Mesenchymal stem cell (in vitro differentiated cells and primary cell): ENCODE measurements around the gene UGT1A4.
"Not testable (repeated sequence)": the region's sequence is repeated elsewhere in the genome, so short reads cannot be mapped to it uniquely, and the experiment has no call there.

Experiments
- DNase-seq: peaks from one replicate; pipeline ENCODE4 v3.0.0-alpha.2; 2013
- H2AFZ ChIP-seq: one replicate; pipeline ENCODE4 v1.6.1; 2013; ENCODE audit warnings: low read depth, mild to moderate bottlenecking, control low read depth, inconsistent platforms, low read length, moderate library complexity
- H2AK5ac ChIP-seq: 2 replicates; pipeline ENCODE4 v1.6.1; 2013; ENCODE audit warnings: low read length, moderate library complexity, mild to moderate bottlenecking, inconsistent platforms; ENCODE audit not compliant: severe bottlenecking
- H2BK120ac ChIP-seq: one replicate; pipeline ENCODE4 v1.6.1; 2013; ENCODE audit warnings: low read depth, mild to moderate bottlenecking, inconsistent platforms, low read length, moderate library complexity
- H2BK12ac ChIP-seq, 2 experiments: one replicate each; pipeline ENCODE4 v1.6.1; 2013; ENCODE audit warnings: inconsistent platforms in 2 of 2, low read length in 2 of 2, mild to moderate bottlenecking in 2 of 2, moderate library complexity in 2 of 2, control low read depth in 1 of 2
- H2BK15ac ChIP-seq: one replicate; pipeline ENCODE4 v1.6.1; 2013; ENCODE audit warnings: mild to moderate bottlenecking, low read depth, inconsistent platforms; ENCODE audit not compliant: poor library complexity, severe bottlenecking
- H2BK5ac ChIP-seq: 2 replicates; pipeline ENCODE4 v1.6.1; 2013; ENCODE audit warnings: low read depth, mild to moderate bottlenecking, low read length, control low read depth, inconsistent platforms; ENCODE audit not compliant: poor library complexity, severe bottlenecking
- H3K14ac ChIP-seq, 2 experiments: one replicate each; pipeline ENCODE4 v1.6.1; 2013; ENCODE audit warnings: inconsistent platforms in 2 of 2, low read length in 2 of 2, control low read depth in 1 of 2, mild to moderate bottlenecking in 1 of 2, moderate library complexity in 1 of 2
- H3K18ac ChIP-seq, 2 experiments: one replicate each; pipeline ENCODE4 v1.6.1; 2013; ENCODE audit warnings: inconsistent platforms in 2 of 2, low read length in 2 of 2, control low read depth in 1 of 2, low read depth in 1 of 2, mild to moderate bottlenecking in 1 of 2
- H3K23ac ChIP-seq, 2 experiments: one replicate each; pipeline ENCODE4 v1.6.1; 2013; ENCODE audit warnings: inconsistent platforms in 2 of 2, low read length in 2 of 2, mild to moderate bottlenecking in 2 of 2, moderate library complexity in 2 of 2, control low read depth in 1 of 2
- H3K27ac ChIP-seq: 2 replicates; pipeline ENCODE4 v1.5.1; 2013; ENCODE audit warnings: mild to moderate bottlenecking, moderate library complexity, low read length, control low read depth, inconsistent platforms; ENCODE audit not compliant: poor library complexity, severe bottlenecking
- H3K27me3 ChIP-seq, 2 experiments: 2 replicates each; pipeline versions ENCODE4 v1.6.1 to v1.7.0; 2013; ENCODE audit warnings: low read length in 2 of 2, mild to moderate bottlenecking in 2 of 2, moderate library complexity in 2 of 2, control low read depth in 1 of 2, inconsistent platforms in 1 of 2; ENCODE audit not compliant: control insufficient read depth in 1 of 2, insufficient read depth in 1 of 2
- H3K36me3 ChIP-seq, 2 experiments: 2 replicates each; pipeline versions ENCODE4 v1.6.1 to v1.7.0; 2013; ENCODE audit warnings: low read length in 2 of 2, control low read depth in 1 of 2, inconsistent platforms in 1 of 2, low read depth in 1 of 2, mild to moderate bottlenecking in 1 of 2; ENCODE audit not compliant: insufficient read depth in 2 of 2, control insufficient read depth in 1 of 2
- H3K4ac ChIP-seq, 2 experiments: one replicate each; pipeline ENCODE4 v1.6.1; 2013; ENCODE audit warnings: inconsistent platforms in 2 of 2, low read length in 2 of 2, mild to moderate bottlenecking in 2 of 2, moderate library complexity in 2 of 2, control low read depth in 1 of 2, low read depth in 1 of 2
- H3K4me1 ChIP-seq: 2 replicates; pipeline ENCODE4 v1.6.1; 2013; ENCODE audit warnings: low read depth, low read length, control low read depth; ENCODE audit not compliant: control insufficient read depth, insufficient read depth
- H3K4me2 ChIP-seq: 2 replicates; pipeline ENCODE4 v1.6.1; 2013; ENCODE audit warnings: low read length, mild to moderate bottlenecking, inconsistent platforms; ENCODE audit not compliant: poor library complexity, severe bottlenecking
- H3K4me3 ChIP-seq, 2 experiments: 2 replicates each; pipeline versions ENCODE4 v1.5.1 to v1.7.0; 2013; ENCODE audit warnings: low read length in 2 of 2, mild to moderate bottlenecking in 2 of 2, control low read depth in 1 of 2, low read depth in 1 of 2; ENCODE audit not compliant: insufficient read depth in 1 of 2
- H3K79me1 ChIP-seq: replicated peaks from 2 replicates; pipeline ENCODE4 v1.6.1; 2013; ENCODE audit warnings: mild to moderate bottlenecking, control low read depth, low read length, inconsistent platforms; ENCODE audit not compliant: poor library complexity, severe bottlenecking
- H3K9ac ChIP-seq: 2 replicates; pipeline ENCODE4 v1.7.0; 2013; ENCODE audit warnings: mild to moderate bottlenecking, low read length, moderate library complexity
- H3K9me3 ChIP-seq: 2 replicates; pipeline ENCODE4 v1.7.0; 2013; ENCODE audit warnings: mild to moderate bottlenecking, low read length; ENCODE audit not compliant: control insufficient read depth
- H4K8ac ChIP-seq: one replicate; pipeline ENCODE4 v1.6.1; 2013; ENCODE audit warnings: inconsistent platforms, mild to moderate bottlenecking, low read length, moderate library complexity
- H4K91ac ChIP-seq: one replicate; pipeline ENCODE4 v1.6.1; 2013; ENCODE audit warnings: mild to moderate bottlenecking, low read length, inconsistent platforms
- whole genome bisulfite sequencing: methylation state at CpG from one replicate; pipeline ENCODE4 v1.1.7; 2013; ENCODE audit warnings: mixed read lengths; 5-methylcytosine and 5-hydroxymethylcytosine counted together

Gene UGT1A4

GRCh38 chr2:233745073-233745755 lies 26.7 kb downstream of the UGT1A4 start:
- no peaks in the 10 kb centered on the region for H3K9me3 ChIP-seq
- peaks cover 2% of the 10 kb centered on the region for H3K4me1 ChIP-seq
- no peak overlapping the region for H2BK5ac ChIP-seq
- WGBS: 47% methylated on average over 3 of the region's 5 CpGs
- no peaks in the 10 kb centered on the region for H3K36me3 ChIP-seq
- H2AK5ac ChIP-seq: no peak overlapping the region
- H3K4ac ChIP-seq: no peak overlapping the region
- no peak overlapping the region for H3K27ac ChIP-seq
- peaks cover 10 to 14% of the 10 kb centered on the region in 2 experiments for H3K27me3 ChIP-seq
- H2BK12ac ChIP-seq: no peak overlapping the region
- H4K8ac ChIP-seq: no peak overlapping the region
- no peak overlapping the region for H3K14ac ChIP-seq
- H3K4me2 ChIP-seq: no peak overlapping the region
- H2BK15ac ChIP-seq: no peak overlapping the region
- no peak overlapping the region for H3K4me3 ChIP-seq
- H3K9ac ChIP-seq: no peak overlapping the region
- no peak overlapping the region for H3K18ac ChIP-seq
- no peaks in the 10 kb centered on the region for H3K79me1 ChIP-seq
- no peak overlapping the region for H2AFZ ChIP-seq
- no peak overlapping the region for H4K91ac ChIP-seq
- no peak for DNase-seq
- no peak overlapping the region for H3K23ac ChIP-seq
- H2BK120ac ChIP-seq: no peak overlapping the region

DNA sequence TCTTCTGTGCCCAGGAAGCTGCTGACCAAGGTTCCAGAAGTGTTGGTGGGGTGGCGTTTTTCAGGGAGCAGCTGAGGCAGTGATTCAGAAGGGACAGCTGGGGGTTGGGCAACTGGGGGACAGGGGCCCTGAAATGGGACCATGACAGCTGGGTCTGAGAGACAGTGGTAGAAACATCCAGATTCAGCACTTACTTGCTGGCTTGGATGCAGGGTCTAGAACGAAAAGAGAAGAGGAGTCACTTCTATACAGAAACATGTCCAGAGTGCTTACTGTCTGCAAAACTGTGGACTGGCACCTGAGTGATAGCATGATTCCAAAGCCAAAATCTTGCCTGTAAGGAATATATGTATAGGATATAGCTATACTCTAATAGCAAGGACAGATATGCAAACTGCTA lies 27.3 kb downstream of the UGT1A4 start:
- not testable (repeated sequence) for H3K23ac ChIP-seq, H3K4me1 ChIP-seq, H3K4me3 ChIP-seq, H4K8ac ChIP-seq, H3K18ac ChIP-seq, H2BK5ac ChIP-seq, H2BK120ac ChIP-seq, H3K9me3 ChIP-seq, H2AK5ac ChIP-seq, H2BK15ac ChIP-seq, H2BK12ac ChIP-seq, H3K36me3 ChIP-seq, H3K4me2 ChIP-seq, H3K79me1 ChIP-seq, H3K4ac ChIP-seq, H4K91ac ChIP-seq, H3K14ac ChIP-seq, H3K9ac ChIP-seq, H2AFZ ChIP-seq, DNase-seq, H3K27ac ChIP-seq
- peaks cover 9 to 14% of the 10 kb centered on the region in 2 experiments for H3K27me3 ChIP-seq
- 54% methylated on average over 2 of the region's 2 CpGs for WGBS

DNA sequence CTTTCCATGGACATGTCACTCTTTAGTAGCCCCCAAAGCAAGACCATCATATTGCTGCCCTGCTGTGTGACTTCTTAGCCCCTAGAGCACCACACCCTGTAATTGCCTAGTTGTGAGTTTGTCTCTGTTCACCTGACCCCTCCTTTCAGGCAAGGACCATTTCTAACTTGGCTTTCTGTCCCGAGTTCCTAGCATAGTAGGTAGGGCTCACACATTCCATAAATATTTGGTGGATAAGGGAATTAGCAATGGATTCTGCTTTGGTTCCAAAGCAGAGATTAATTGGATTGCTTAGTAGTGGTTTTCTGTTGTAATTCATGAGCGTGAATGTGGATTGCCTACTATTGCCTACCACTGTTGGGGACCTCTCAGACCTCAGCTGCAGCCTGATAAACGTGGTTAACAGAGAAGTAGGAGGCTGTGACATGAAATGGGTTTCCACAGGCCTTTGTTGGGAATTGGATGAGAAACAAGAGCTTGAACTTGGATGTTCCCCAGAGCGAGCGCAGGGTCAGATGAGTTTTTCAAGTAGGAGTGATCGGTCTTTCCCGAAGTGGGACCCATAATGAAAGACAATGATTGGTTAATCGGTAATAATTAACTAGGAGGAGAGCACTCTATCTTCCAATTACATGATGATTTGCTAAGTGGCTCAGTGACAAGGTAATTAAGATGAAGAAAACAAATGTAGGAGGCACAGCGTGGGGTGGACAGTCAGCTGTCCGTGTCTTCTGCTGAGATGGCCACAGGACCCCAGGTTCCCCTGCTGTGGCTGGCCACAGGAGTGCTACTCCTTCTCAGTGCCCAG lies 28.1 kb downstream of the UGT1A4 start:
- no peaks in the 10 kb centered on the region for H3K36me3 ChIP-seq
- no peak overlapping the region for H3K4me3 ChIP-seq
- DNase-seq: no peak
- no peak overlapping the region for H2BK120ac ChIP-seq
- H3K4me2 ChIP-seq: no peak overlapping the region
- H2BK12ac ChIP-seq: no peak overlapping the region
- no peak overlapping the region for H4K8ac ChIP-seq
- H3K4ac ChIP-seq: no peak overlapping the region
- H3K14ac ChIP-seq: no peak overlapping the region
- no peak overlapping the region for H3K9ac ChIP-seq
- no peak overlapping the region for H3K18ac ChIP-seq
- no peaks in the 10 kb centered on the region for H3K79me1 ChIP-seq
- no peak overlapping the region for H2AFZ ChIP-seq
- no peak overlapping the region for H2AK5ac ChIP-seq
- H2BK15ac ChIP-seq: no peak overlapping the region
- peaks cover under 1 to 15% of the 10 kb centered on the region in 2 experiments for H3K27me3 ChIP-seq
- H3K27ac ChIP-seq: no peak overlapping the region
- H3K23ac ChIP-seq: no peak overlapping the region
- H3K4me1 ChIP-seq: peaks cover 2% of the 10 kb centered on the region
- H3K9me3 ChIP-seq: no peaks in the 10 kb centered on the region
- no peak overlapping the region for H4K91ac ChIP-seq
- 64% methylated on average over 10 of the region's 10 CpGs for WGBS
- H2BK5ac ChIP-seq: no peak overlapping the region

DNA sequence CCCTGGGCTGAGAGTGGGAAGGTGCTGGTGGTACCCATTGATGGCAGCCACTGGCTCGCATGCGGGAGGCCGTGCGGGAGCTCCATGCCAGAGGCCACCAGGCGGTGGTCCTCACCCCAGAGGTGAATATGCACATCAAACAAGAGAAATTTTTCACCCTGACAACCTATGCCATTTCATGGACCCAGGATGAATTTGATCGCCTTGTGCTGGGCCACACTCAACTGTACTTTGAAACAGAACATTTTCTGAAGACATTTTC lies 28.7 kb downstream of the UGT1A4 start:
- no peak overlapping the region for H2AK5ac ChIP-seq
- H3K4me3 ChIP-seq: no peak overlapping the region
- H3K4me2 ChIP-seq: no peak overlapping the region
- H4K91ac ChIP-seq: no peak overlapping the region
- H3K9me3 ChIP-seq: no peaks in the 10 kb centered on the region
- no peak overlapping the region for H3K23ac ChIP-seq
- H3K4ac ChIP-seq: no peak overlapping the region
- H2BK5ac ChIP-seq: no peak overlapping the region
- H2BK120ac ChIP-seq: no peak overlapping the region
- H2BK12ac ChIP-seq: no peak overlapping the region
- no peak overlapping the region for H2BK15ac ChIP-seq
- no peaks in the 10 kb centered on the region for H3K36me3 ChIP-seq
- DNase-seq: no peak
- H3K27ac ChIP-seq: no peak overlapping the region
- H3K18ac ChIP-seq: no peak overlapping the region
- no peak overlapping the region for H3K14ac ChIP-seq
- H3K79me1 ChIP-seq: no peaks in the 10 kb centered on the region
- H2AFZ ChIP-seq: no peak overlapping the region
- H3K9ac ChIP-seq: no peak overlapping the region
- peaks cover 2% of the 10 kb centered on the region for H3K4me1 ChIP-seq
- 89% methylated on average over 6 of the region's 6 CpGs for WGBS
- peaks cover 0 to 10% of the 10 kb centered on the region in 2 experiments for H3K27me3 ChIP-seq
- H4K8ac ChIP-seq: no peak overlapping the region
